ENCODE measurements around the gene TAF1B.

The TAF1B gene

DNA sequence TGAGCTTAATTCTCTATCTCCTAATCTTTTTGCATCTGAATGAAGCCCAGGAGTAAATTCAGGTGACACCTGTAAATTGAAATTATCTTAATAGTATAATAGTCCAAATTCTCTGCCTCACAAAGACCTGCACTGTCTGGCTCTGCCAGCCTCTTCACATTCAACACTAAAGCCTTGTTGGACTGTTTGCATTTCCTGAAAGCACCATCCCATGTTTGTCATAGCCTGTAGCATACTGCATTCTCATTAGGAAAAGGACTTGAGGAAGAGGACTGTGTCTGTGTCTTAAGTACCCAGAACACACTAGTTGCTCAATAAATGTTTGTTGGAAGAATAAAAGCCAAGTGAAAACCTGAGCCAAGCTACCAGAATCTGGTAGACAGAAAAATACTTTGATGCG is 65.4 kb downstream of the TAF1B start:
- TF ChIP-seq, protein P1, sequence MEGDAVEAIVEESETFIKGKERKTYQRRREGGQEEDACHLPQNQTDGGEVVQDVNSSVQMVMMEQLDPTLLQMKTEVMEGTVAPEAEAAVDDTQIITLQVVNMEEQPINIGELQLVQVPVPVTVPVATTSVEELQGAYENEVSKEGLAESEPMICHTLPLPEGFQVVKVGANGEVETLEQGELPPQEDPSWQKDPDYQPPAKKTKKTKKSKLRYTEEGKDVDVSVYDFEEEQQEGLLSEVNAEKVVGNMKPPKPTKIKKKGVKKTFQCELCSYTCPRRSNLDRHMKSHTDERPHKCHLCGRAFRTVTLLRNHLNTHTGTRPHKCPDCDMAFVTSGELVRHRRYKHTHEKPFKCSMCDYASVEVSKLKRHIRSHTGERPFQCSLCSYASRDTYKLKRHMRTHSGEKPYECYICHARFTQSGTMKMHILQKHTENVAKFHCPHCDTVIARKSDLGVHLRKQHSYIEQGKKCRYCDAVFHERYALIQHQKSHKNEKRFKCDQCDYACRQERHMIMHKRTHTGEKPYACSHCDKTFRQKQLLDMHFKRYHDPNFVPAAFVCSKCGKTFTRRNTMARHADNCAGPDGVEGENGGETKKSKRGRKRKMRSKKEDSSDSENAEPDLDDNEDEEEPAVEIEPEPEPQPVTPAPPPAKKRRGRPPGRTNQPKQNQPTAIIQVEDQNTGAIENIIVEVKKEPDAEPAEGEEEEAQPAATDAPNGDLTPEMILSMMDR (IDR thresholded peaks at IDR 0.05; ENCODE audit: extremely low read depth, insufficient read depth, missing control alignments): no peak
- DNase-seq (ENCODE audit: low spot score): no peak
- in situ Hi-C loops (cut with MboI; ENCODE audit: low pct_unique_long_range_greater_than_20kb, low sequenced_read_pairs, unreplicated experiment): no loop called here

DNA sequence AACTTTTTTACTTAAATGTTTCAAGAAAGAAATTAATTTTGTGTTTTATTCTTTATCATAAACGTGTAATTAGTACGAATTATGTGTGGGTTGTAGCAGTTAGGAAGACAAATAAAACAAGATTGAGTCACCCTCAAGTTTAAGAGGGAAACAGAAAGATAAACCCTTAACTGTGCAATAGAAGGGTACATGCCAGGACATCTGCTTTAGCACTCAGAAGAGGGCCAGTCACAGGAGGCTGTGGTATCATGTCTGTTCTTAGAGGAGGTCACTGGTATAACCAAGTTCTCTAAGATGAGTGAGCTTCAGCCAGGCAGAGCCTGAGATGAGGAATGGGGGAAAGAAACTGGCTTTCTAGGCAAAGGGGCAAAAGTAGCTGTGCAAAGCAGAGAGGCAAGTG is 65.8 kb downstream of the TAF1B start:
- in situ Hi-C loops (cut with MboI; ENCODE audit: low pct_unique_long_range_greater_than_20kb, low sequenced_read_pairs, unreplicated experiment): no loop called here
- DNase-seq (ENCODE audit: low spot score): no peak
- TF ChIP-seq, protein P1 (IDR thresholded peaks at IDR 0.05; ENCODE audit: extremely low read depth, insufficient read depth, missing control alignments): no peak

DNA sequence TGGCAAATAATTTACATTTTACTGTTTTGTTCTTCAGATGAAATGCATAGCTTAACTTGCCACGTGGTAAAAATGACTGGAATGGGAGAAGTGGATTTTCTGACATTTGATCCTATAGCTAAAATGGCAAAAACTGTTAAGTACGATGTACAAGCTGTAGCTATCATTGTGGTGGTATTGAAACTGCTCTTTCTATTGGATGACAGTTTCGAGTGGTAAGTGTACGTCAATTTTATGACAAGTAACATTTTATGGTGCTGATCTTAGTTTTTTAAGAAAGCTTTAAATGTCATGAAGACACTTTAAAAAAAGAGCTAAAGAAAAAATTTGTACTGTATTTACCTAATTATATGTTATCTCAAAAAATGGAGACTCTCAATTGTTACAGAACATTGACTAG is 67.4 kb downstream of the TAF1B start:
- DNase-seq (ENCODE audit: low spot score): no peak
- in situ Hi-C loops (cut with MboI; ENCODE audit: low pct_unique_long_range_greater_than_20kb, low sequenced_read_pairs, unreplicated experiment): no loop called here
- TF ChIP-seq, protein P1 (IDR thresholded peaks at IDR 0.05; ENCODE audit: extremely low read depth, insufficient read depth, missing control alignments): no peak

DNA sequence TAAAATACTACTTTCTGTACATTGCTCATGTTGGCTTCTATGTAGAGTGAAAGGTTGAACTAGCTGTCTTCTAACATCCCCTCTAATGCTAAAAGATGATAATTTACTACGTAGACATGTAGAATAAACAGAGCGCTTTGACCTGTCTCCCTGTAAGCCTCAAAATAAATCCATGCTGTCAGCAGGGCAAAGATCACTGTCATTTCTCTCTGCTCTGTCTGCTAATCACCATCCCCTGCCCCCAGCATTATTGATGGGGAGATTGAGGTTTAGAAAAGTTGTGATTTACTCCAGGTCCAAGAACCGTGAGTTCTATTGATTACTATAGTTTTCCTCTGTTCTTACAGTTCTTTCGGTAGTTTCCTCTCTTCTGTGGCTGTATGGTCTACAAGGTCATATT is 69.2 kb downstream of the TAF1B start:
- TF ChIP-seq, protein P1 (IDR thresholded peaks at IDR 0.05; ENCODE audit: extremely low read depth, insufficient read depth, missing control alignments): no peak
- in situ Hi-C loops (cut with MboI; ENCODE audit: low pct_unique_long_range_greater_than_20kb, low sequenced_read_pairs, unreplicated experiment): no loop called here
- DNase-seq (ENCODE audit: low spot score): no peak

DNA sequence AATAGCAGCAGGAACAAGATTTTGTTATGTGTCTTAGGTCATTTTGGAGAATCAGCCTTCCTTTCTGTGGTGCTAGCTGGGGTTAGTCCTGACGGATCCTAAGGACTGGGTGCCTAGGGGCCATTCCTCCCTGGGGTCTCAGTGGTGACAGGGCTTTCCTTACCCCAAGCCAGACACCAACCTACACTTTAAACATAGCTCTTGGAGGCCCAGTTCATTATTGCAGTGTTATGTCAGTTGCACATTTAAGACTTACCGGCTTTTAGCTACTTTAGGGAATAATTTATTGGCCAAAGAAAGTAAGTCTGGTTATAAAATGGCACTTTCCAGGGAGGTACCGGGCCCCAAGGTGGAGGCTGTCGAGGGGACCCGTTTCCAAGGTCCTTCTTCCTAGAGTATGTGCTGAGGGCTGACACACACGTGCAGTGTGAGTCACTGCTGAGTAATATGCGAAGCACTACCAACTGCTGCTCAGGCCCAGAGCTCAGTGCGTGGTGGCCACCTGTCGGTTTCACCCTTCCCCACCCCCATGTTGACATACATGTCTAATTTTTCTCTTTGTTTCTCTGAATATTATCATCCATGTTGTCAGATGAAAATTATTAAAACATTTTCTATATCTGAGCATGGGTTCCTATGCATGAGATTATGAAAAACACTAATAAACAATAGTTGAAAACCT is 71.3 kb downstream of the TAF1B start:
- in situ Hi-C loops (cut with MboI; ENCODE audit: low pct_unique_long_range_greater_than_20kb, low sequenced_read_pairs, unreplicated experiment): no loop called here
- DNase-seq (ENCODE audit: low spot score): peak; percentile 68
- TF ChIP-seq, protein P1 (IDR thresholded peaks at IDR 0.05; ENCODE audit: extremely low read depth, insufficient read depth, missing control alignments): peak; percentile 52

DNA sequence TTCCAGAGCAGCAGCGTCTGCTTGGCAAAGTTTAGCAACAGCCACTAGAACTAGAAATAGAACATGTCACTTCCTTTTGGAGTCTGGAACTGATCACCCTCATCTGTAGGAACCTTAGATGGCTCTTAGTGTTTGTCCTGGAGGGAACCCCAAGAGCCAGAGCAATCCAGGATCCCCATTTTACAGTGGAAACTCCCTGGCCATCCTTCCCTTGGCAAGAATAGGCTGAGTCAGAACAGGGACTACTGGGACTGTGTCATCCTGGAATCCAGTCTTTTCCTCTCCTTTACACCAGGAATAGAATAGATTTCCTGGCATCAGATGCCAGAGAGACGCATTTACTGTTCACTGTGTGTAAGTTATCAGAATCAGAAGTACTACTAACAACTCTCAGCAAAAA is 75.0 kb downstream of the TAF1B start:
- TF ChIP-seq, protein P1 (IDR thresholded peaks at IDR 0.05; ENCODE audit: extremely low read depth, insufficient read depth, missing control alignments): no peak
- in situ Hi-C loops (cut with MboI; ENCODE audit: low pct_unique_long_range_greater_than_20kb, low sequenced_read_pairs, unreplicated experiment): no loop called here
- DNase-seq (ENCODE audit: low spot score): no peak
